Cardiac muscle cell (in vitro differentiated cells and primary cell): Measurements from ENCODE around the gene PPP1R14B. TPM values are rescaled to one million over a fixed set of nuclear protein-coding genes. Genes with fewer than 3 reads are reported as not detected.

Experiments
- DNase-seq, 2 donors: peaks; one replicate each; pipeline versions ENCODE4 v3.0.0 to v3.0.0-alpha.2; 2010 to 2017; ENCODE audit warnings: low read depth in 1 of 2, low spot score in 1 of 2
- H3K27ac ChIP-seq: fragments of 200-600 bp; sonication (generic); 2 replicates; pipeline ENCODE4 v1.5.1; 2016
- H3K27me3 ChIP-seq: fragments of 200-600 bp; sonication (generic); 2 replicates; pipeline ENCODE4 v1.6.0; 2016; ENCODE audit warnings: control low read depth
- H3K36me3 ChIP-seq: fragments of 200-600 bp; sonication (generic); 2 replicates; pipeline ENCODE4 v1.5.1; 2016; ENCODE audit warnings: control low read depth
- H3K4me1 ChIP-seq: fragments of 200-600 bp; sonication (generic); 2 replicates; pipeline ENCODE4 v1.8.1; 2017; ENCODE audit warnings: low read depth, mild to moderate bottlenecking, mixed run types
- H3K4me3 ChIP-seq: fragments of 200-600 bp; sonication (generic); 2 replicates; pipeline ENCODE4 v1.5.1; 2016; ENCODE audit warnings: mild to moderate bottlenecking
- H3K9me3 ChIP-seq: fragments of 200-600 bp; sonication (generic); 2 replicates; pipeline ENCODE4 v1.5.1; 2017; ENCODE audit warnings: low read depth, mild to moderate bottlenecking, control low read depth
- CTCF ChIP-seq: IDR thresholded peaks from 2 replicates; pipeline ENCODE4 v1.5.1; 2012; ENCODE audit warnings: low read depth, mild to moderate bottlenecking, low read length
- polyA plus RNA-seq: library from polyadenylated mRNA; unstranded; fragments of >200 nt; fragmentation: Nextera tagmentation; extraction: Ambion mirVana; gene quantifications from 2 replicates; pipeline ENCODE4 v1.2.1, GENCODE V29; 2016
- total RNA-seq: library from RNA; depleted of rRNA; stranded (reverse); fragments of >200 nt; gene quantifications from 2 replicates; pipeline ENCODE4 v1.2.3, GENCODE V29; 2016

The PPP1R14B gene
- total and polyA plus RNA-seq, 2 experiments from 2014 or later, result 220 to 288 TPM

- no peak overlapping the region for H3K4me3 ChIP-seq
- H3K27ac ChIP-seq, result no peak overlapping the region
- peaks cover 4% of the 10 kb centered on the region for H3K36me3 ChIP-seq
- no peak for TF ChIP-seq CTCF
- no peaks in the 10 kb centered on the region for H3K27me3 ChIP-seq
- H3K4me1 ChIP-seq, result peaks cover 9% of the 10 kb centered on the region
- H3K9me3 ChIP-seq, result no peaks in the 10 kb centered on the region
- no peak for DNase-seq
Observed at GRCh38 chr11:64220798-64221197, 25.9 kb downstream of the PPP1R14B start.

GRCh38 chr11:64220271-64220670 lies 26.5 kb downstream of the PPP1R14B start:
- Histone ChIP-seq H3K27me3 (no peaks in the 10 kb centered on the region), H3K4me1 (peaks cover 6% of the 10 kb centered on the region), H3K4me3 (no peak overlapping the region), H3K36me3 (peaks cover 4% of the 10 kb centered on the region), H3K27ac (no peak overlapping the region), H3K9me3 (no peaks in the 10 kb centered on the region)
- no peak for DNase-seq
- no peak for TF ChIP-seq CTCF

- no peak overlapping the region for H3K4me3 ChIP-seq
- DNase-seq, result no peak
- TF ChIP-seq CTCF, result no peak
Observed at GRCh38 chr11:64219755-64220154, 27.0 kb downstream of the PPP1R14B start.

GRCh38 chr11:64219354-64219684 lies 27.4 kb downstream of the PPP1R14B start:
- Histone ChIP-seq H3K4me1 (no peaks in the 10 kb centered on the region), H3K27ac (no peak overlapping the region), H3K4me3 (no peak overlapping the region), H3K36me3 (peaks cover 4% of the 10 kb centered on the region), H3K27me3 (no peaks in the 10 kb centered on the region), H3K9me3 (no peaks in the 10 kb centered on the region)
- TF ChIP-seq CTCF, result no peak
- DNase-seq, result no peak

More at GRCh38 chr11:64219755-64220154, 27.0 kb downstream of the PPP1R14B start:
- Histone ChIP-seq H3K36me3 (peaks cover 4% of the 10 kb centered on the region), H3K27me3 (no peaks in the 10 kb centered on the region), H3K4me1 (peaks cover under 1% of the 10 kb centered on the region), H3K9me3 (no peaks in the 10 kb centered on the region), H3K27ac (no peak overlapping the region)

GRCh38 chr11:64218628-64219353 lies 28.0 kb downstream of the PPP1R14B start:
- no peaks in the 10 kb centered on the region for H3K9me3 ChIP-seq
- DNase-seq, result no peak
- no peaks in the 10 kb centered on the region for H3K4me1 ChIP-seq
- H3K36me3 ChIP-seq, result no peaks in the 10 kb centered on the region
- no peak for TF ChIP-seq CTCF
- no peaks in the 10 kb centered on the region for H3K27me3 ChIP-seq
- H3K27ac ChIP-seq, result no peak overlapping the region
- H3K4me3 ChIP-seq, result no peak overlapping the region
